HEK293 (cell line): Measurements from ENCODE around the gene SYNM.

Experiments
- BCL11A ChIP-seq: fragments of 450-650 bp; formaldehyde crosslinking; IDR thresholded peaks from 2 replicates; pipeline ENCODE4 v1.5.1; 2016; ENCODE audit warnings: low read depth, missing biosample characterization, missing genetic modification characterization
- EGR2 ChIP-seq: fragments of 450-650 bp; formaldehyde crosslinking; IDR thresholded peaks from 2 replicates; pipeline ENCODE4 v1.5.1; 2016; ENCODE audit warnings: low read depth, missing biosample characterization, missing genetic modification characterization
- GFI1B ChIP-seq: fragments of 450-650 bp; formaldehyde crosslinking; IDR thresholded peaks from 2 replicates; pipeline ENCODE4 v1.5.1; 2016; ENCODE audit warnings: missing biosample characterization, missing genetic modification characterization
- HOXA7 ChIP-seq: sonication (generic); formaldehyde crosslinking; IDR thresholded peaks from 2 replicates; pipeline ENCODE4 v1.8.1; 2022; ENCODE audit warnings: missing genetic modification reagents, borderline replicate concordance
- ZBTB8A ChIP-seq: fragments of 450-650 bp; formaldehyde crosslinking; IDR thresholded peaks from 2 replicates; pipeline ENCODE4 v1.5.1; 2016; ENCODE audit warnings: missing biosample characterization, missing genetic modification characterization
- ZEB2 ChIP-seq: fragments of 450-650 bp; formaldehyde crosslinking; IDR thresholded peaks from 2 replicates; pipeline ENCODE4 v1.5.1; 2016; ENCODE audit warnings: missing biosample characterization, missing genetic modification characterization
- ZFHX2 ChIP-seq: fragments of 450-650 bp; formaldehyde crosslinking; conservative IDR thresholded peaks from 2 replicates; pipeline ENCODE4 v1.5.1; 2016; ENCODE audit warnings: missing biosample characterization, missing genetic modification characterization
- ZFP41 ChIP-seq: fragments of 450-650 bp; formaldehyde crosslinking; IDR thresholded peaks from 2 replicates; pipeline ENCODE4 v1.5.1; 2016; ENCODE audit warnings: missing biosample characterization, missing genetic modification characterization, borderline replicate concordance
- ZNF10 ChIP-seq: fragments of 450-650 bp; formaldehyde crosslinking; IDR thresholded peaks from 2 replicates; pipeline ENCODE4 v1.5.1; 2017; ENCODE audit warnings: missing biosample characterization, missing genetic modification characterization
- ZNF112 ChIP-seq: fragments of 450-650 bp; formaldehyde crosslinking; IDR thresholded peaks from 2 replicates; pipeline ENCODE4 v1.5.0; 2017; ENCODE audit warnings: missing biosample characterization, missing genetic modification characterization
- ZNF133 ChIP-seq: fragments of 450-650 bp; formaldehyde crosslinking; IDR thresholded peaks from 2 replicates; pipeline ENCODE4 v1.5.1; 2016; ENCODE audit warnings: missing biosample characterization, missing genetic modification characterization
- ZNF146 ChIP-seq: fragments of 450-650 bp; formaldehyde crosslinking; IDR thresholded peaks from 2 replicates; pipeline ENCODE4 v1.5.1; 2016; ENCODE audit warnings: missing biosample characterization, missing genetic modification characterization
- ZNF155 ChIP-seq: fragments of 450-650 bp; formaldehyde crosslinking; IDR thresholded peaks from 2 replicates; pipeline ENCODE4 v1.5.1; 2016; ENCODE audit warnings: missing biosample characterization, missing genetic modification characterization
- ZNF175 ChIP-seq: fragments of 450-650 bp; formaldehyde crosslinking; IDR thresholded peaks from 2 replicates; pipeline ENCODE4 v1.5.1; 2016; ENCODE audit warnings: missing biosample characterization, missing genetic modification characterization
- ZNF19 ChIP-seq: fragments of 450-650 bp; formaldehyde crosslinking; IDR thresholded peaks from 2 replicates; pipeline ENCODE4; 2016; ENCODE audit warnings: missing biosample characterization, missing genetic modification characterization, low read depth
- ZNF202 ChIP-seq: fragments of 450-650 bp; formaldehyde crosslinking; IDR thresholded peaks from 2 replicates; pipeline ENCODE4 v1.5.1; 2016; ENCODE audit warnings: missing biosample characterization, missing genetic modification characterization, borderline replicate concordance
- ZNF214 ChIP-seq: fragments of 450-650 bp; formaldehyde crosslinking; IDR thresholded peaks from 2 replicates; pipeline ENCODE4 v1.5.1; 2017; ENCODE audit warnings: missing biosample characterization, mild to moderate bottlenecking, missing genetic modification characterization, borderline replicate concordance
- ZNF266 ChIP-seq: fragments of 450-650 bp; formaldehyde crosslinking; IDR thresholded peaks from 2 replicates; pipeline ENCODE4 v1.5.1; 2016; ENCODE audit warnings: missing biosample characterization, missing genetic modification characterization, low read depth
- ZNF501 ChIP-seq: fragments of 450-650 bp; formaldehyde crosslinking; IDR thresholded peaks from 2 replicates; pipeline ENCODE4 v1.5.1; 2016; ENCODE audit warnings: missing biosample characterization, missing genetic modification characterization
- ZNF548 ChIP-seq: fragments of 450-650 bp; formaldehyde crosslinking; IDR thresholded peaks from 2 replicates; pipeline ENCODE4 v1.5.1; 2016; ENCODE audit warnings: missing biosample characterization, missing genetic modification characterization
- ZNF561 ChIP-seq: fragments of 450-650 bp; IDR thresholded peaks from 2 replicates; pipeline ENCODE4 v1.5.1; 2018; ENCODE audit warnings: missing biosample characterization, missing genetic modification characterization, borderline replicate concordance
- ZNF624 ChIP-seq: fragments of 450-650 bp; formaldehyde crosslinking; IDR thresholded peaks from 2 replicates; pipeline ENCODE4 v1.5.1; 2017; ENCODE audit warnings: missing biosample characterization, missing genetic modification characterization
- ZNF654 ChIP-seq: fragments of 450-650 bp; formaldehyde crosslinking; IDR thresholded peaks from 2 replicates; pipeline ENCODE4 v1.5.1; 2016; ENCODE audit warnings: low read depth, missing biosample characterization, missing genetic modification characterization
- ZNF660 ChIP-seq: fragments of 450-650 bp; IDR thresholded peaks from 2 replicates; pipeline ENCODE4 v1.5.1; 2018; ENCODE audit warnings: missing biosample characterization, mild to moderate bottlenecking, missing genetic modification characterization
- ZNF747 ChIP-seq: fragments of 450-650 bp; formaldehyde crosslinking; IDR thresholded peaks from 2 replicates; pipeline ENCODE4 v1.5.1; 2016; ENCODE audit warnings: missing biosample characterization, missing genetic modification characterization
- ZNF843 ChIP-seq: fragments of 450-650 bp; formaldehyde crosslinking; IDR thresholded peaks from 2 replicates; pipeline ENCODE4 v1.5.1; 2016; ENCODE audit warnings: missing biosample characterization, missing genetic modification characterization
- ZXDB ChIP-seq: fragments of 450-650 bp; formaldehyde crosslinking; IDR thresholded peaks from 2 replicates; pipeline ENCODE4 v1.5.1; 2016; ENCODE audit warnings: missing biosample characterization, missing genetic modification characterization
- TF ChIP-seq, protein P1 (sequence below): fragments of 450-650 bp; formaldehyde crosslinking; IDR thresholded peaks from 2 replicates; pipeline ENCODE4 v1.5.1; 2016; ENCODE audit warnings: missing biosample characterization, missing genetic modification characterization, borderline replicate concordance
- TF ChIP-seq, protein P2 (sequence below): fragments of 450-650 bp; formaldehyde crosslinking; IDR thresholded peaks from 2 replicates; pipeline ENCODE4 v1.5.1; 2016; ENCODE audit warnings: missing biosample characterization, missing genetic modification characterization
- TF ChIP-seq, protein P3 (sequence below): fragments of 450-650 bp; formaldehyde crosslinking; optimal IDR thresholded peaks from 2 replicates; pipeline ENCODE3; 2016; ENCODE audit warnings: missing biosample characterization, mild to moderate bottlenecking, missing genetic modification characterization
- TF ChIP-seq, protein P4 (sequence below): fragments of 450-650 bp; formaldehyde crosslinking; IDR thresholded peaks from 2 replicates; pipeline ENCODE4 v1.5.1; 2016; ENCODE audit warnings: missing biosample characterization, missing genetic modification characterization

The SYNM gene

DNA sequence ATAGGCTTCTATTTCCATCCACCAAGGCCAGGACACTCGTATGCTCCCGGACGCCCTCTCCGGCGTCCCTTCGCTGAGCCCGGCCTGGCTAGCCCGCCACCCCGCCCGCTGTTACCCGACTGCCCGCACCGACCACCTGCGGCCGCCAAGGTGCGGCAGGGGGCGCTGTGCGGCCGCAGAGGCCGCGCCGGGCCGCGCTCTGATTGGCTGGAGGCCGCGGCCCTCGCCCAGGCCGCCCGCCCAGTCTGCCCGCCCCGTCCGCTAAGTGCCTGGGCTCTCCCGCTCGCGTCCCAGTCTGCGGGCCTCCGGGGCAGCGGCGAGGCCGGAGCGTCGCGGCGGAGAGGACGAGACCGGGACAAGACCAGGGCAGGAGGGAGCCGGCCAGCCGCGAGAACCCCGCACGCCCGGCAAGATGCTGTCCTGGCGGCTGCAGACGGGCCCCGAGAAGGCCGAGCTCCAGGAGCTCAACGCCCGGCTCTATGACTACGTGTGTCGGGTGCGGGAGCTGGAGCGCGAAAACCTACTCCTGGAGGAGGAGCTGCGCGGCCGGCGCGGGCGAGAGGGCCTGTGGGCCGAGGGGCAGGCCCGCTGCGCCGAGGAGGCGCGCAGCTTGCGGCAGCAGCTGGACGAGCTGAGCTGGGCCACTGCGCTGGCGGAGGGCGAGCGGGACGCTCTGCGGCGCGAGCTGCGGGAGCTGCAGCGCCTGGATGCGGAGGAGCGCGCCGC, at the start of gene SYNM (continued):
- TF ChIP-seq, protein P1, sequence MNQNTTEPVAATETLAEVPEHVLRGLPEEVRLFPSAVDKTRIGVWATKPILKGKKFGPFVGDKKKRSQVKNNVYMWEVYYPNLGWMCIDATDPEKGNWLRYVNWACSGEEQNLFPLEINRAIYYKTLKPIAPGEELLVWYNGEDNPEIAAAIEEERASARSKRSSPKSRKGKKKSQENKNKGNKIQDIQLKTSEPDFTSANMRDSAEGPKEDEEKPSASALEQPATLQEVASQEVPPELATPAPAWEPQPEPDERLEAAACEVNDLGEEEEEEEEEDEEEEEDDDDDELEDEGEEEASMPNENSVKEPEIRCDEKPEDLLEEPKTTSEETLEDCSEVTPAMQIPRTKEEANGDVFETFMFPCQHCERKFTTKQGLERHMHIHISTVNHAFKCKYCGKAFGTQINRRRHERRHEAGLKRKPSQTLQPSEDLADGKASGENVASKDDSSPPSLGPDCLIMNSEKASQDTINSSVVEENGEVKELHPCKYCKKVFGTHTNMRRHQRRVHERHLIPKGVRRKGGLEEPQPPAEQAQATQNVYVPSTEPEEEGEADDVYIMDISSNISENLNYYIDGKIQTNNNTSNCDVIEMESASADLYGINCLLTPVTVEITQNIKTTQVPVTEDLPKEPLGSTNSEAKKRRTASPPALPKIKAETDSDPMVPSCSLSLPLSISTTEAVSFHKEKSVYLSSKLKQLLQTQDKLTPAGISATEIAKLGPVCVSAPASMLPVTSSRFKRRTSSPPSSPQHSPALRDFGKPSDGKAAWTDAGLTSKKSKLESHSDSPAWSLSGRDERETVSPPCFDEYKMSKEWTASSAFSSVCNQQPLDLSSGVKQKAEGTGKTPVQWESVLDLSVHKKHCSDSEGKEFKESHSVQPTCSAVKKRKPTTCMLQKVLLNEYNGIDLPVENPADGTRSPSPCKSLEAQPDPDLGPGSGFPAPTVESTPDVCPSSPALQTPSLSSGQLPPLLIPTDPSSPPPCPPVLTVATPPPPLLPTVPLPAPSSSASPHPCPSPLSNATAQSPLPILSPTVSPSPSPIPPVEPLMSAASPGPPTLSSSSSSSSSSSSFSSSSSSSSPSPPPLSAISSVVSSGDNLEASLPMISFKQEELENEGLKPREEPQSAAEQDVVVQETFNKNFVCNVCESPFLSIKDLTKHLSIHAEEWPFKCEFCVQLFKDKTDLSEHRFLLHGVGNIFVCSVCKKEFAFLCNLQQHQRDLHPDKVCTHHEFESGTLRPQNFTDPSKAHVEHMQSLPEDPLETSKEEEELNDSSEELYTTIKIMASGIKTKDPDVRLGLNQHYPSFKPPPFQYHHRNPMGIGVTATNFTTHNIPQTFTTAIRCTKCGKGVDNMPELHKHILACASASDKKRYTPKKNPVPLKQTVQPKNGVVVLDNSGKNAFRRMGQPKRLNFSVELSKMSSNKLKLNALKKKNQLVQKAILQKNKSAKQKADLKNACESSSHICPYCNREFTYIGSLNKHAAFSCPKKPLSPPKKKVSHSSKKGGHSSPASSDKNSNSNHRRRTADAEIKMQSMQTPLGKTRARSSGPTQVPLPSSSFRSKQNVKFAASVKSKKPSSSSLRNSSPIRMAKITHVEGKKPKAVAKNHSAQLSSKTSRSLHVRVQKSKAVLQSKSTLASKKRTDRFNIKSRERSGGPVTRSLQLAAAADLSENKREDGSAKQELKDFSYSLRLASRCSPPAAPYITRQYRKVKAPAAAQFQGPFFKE (tag by site-specific recombination): no peak
- TF ChIP-seq ZNF10 (tag by site-specific recombination) (no peak), ZFP41 (tag by site-specific recombination) (no peak), ZNF266 (tag by site-specific recombination) (no peak), ZXDB (peak; percentile 73), ZNF112 (tag by site-specific recombination) (no peak), ZNF19 (no peak), BCL11A (tag by site-specific recombination) (0 out of 2 replicates have a peak, but pooled peaks have one; percentile 5), ZNF624 (tag by site-specific recombination) (no peak), ZNF548 (tag by site-specific recombination) (no peak), ZNF155 (no peak), ZBTB8A (tag by site-specific recombination) (peak; percentile 95), ZNF146 (tag by site-specific recombination) (0 out of 2 replicates have a peak, but pooled peaks have one; percentile 8), ZEB2 (no peak), ZNF747 (no peak), ZNF654 (tag by site-specific recombination) (no peak), HOXA7 (CRISPR knock-in tag) (no peak), ZNF561 (tag by site-specific recombination) (peak; percentile 68; the same call in 1 of the 2 replicates), ZNF202 (tag by site-specific recombination) (no peak), ZNF843 (tag by site-specific recombination) (0 out of 2 replicates have a peak, but pooled peaks have one; percentile 16), ZNF214 (no peak), GFI1B (tag by site-specific recombination) (no peak), EGR2 (tag by site-specific recombination) (no peak), ZNF660 (tag by site-specific recombination) (0 out of 2 replicates have a peak, but pooled peaks have one; percentile 65), ZNF133 (tag by site-specific recombination) (no peak), ZFHX2 (tag by site-specific recombination) (no peak), ZNF175 (no peak), ZNF501 (peak; percentile 69; the same call in 1 of the 2 replicates)
- TF ChIP-seq, protein P2, sequence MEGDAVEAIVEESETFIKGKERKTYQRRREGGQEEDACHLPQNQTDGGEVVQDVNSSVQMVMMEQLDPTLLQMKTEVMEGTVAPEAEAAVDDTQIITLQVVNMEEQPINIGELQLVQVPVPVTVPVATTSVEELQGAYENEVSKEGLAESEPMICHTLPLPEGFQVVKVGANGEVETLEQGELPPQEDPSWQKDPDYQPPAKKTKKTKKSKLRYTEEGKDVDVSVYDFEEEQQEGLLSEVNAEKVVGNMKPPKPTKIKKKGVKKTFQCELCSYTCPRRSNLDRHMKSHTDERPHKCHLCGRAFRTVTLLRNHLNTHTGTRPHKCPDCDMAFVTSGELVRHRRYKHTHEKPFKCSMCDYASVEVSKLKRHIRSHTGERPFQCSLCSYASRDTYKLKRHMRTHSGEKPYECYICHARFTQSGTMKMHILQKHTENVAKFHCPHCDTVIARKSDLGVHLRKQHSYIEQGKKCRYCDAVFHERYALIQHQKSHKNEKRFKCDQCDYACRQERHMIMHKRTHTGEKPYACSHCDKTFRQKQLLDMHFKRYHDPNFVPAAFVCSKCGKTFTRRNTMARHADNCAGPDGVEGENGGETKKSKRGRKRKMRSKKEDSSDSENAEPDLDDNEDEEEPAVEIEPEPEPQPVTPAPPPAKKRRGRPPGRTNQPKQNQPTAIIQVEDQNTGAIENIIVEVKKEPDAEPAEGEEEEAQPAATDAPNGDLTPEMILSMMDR: peak; percentile 70
- TF ChIP-seq, protein P3, sequence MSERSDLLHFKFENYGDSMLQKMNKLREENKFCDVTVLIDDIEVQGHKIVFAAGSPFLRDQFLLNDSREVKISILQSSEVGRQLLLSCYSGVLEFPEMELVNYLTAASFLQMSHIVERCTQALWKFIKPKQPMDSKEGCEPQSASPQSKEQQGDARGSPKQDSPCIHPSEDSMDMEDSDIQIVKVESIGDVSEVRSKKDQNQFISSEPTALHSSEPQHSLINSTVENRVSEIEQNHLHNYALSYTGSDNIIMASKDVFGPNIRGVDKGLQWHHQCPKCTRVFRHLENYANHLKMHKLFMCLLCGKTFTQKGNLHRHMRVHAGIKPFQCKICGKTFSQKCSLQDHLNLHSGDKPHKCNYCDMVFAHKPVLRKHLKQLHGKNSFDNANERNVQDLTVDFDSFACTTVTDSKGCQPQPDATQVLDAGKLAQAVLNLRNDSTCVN (tag by site-specific recombination): peak; percentile 76
- TF ChIP-seq, protein P4, sequence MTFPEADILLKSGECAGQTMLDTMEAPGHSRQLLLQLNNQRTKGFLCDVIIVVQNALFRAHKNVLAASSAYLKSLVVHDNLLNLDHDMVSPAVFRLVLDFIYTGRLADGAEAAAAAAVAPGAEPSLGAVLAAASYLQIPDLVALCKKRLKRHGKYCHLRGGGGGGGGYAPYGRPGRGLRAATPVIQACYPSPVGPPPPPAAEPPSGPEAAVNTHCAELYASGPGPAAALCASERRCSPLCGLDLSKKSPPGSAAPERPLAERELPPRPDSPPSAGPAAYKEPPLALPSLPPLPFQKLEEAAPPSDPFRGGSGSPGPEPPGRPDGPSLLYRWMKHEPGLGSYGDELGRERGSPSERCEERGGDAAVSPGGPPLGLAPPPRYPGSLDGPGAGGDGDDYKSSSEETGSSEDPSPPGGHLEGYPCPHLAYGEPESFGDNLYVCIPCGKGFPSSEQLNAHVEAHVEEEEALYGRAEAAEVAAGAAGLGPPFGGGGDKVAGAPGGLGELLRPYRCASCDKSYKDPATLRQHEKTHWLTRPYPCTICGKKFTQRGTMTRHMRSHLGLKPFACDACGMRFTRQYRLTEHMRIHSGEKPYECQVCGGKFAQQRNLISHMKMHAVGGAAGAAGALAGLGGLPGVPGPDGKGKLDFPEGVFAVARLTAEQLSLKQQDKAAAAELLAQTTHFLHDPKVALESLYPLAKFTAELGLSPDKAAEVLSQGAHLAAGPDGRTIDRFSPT (tag by site-specific recombination): no peak
